GM18951 (cell line): ENCODE measurements around the gene CTNNA1.

Source experiments
- POLR2A ChIP-seq: IDR thresholded peaks from 4 replicates; pipeline ENCODE4 v1.6.1; 2011; ENCODE audit warnings: mild to moderate bottlenecking; ENCODE audit not compliant: insufficient read length, insufficient read depth; ENCODE audit errors: extremely low read depth
- in situ Hi-C: fragments of 300-500 bp; cut with MboI; formaldehyde crosslinking; loops from one replicate; pipeline ENCODE4 v1.12.0; 2022; ENCODE audit warnings: low sequenced_read_pairs, mixed read lengths, inconsistent platforms; ENCODE audit not compliant: unreplicated experiment

Gene CTNNA1

GRCh38 chr5:138955671-138956295 is 202.6 kb downstream of the CTNNA1 start:
- no peak for TF ChIP-seq POLR2A
- in situ Hi-C loops = no loop called here

GRCh38 chr5:138956801-138957200 is 203.6 kb downstream of the CTNNA1 start:
- in situ Hi-C loops = no loop called here
- no peak for TF ChIP-seq POLR2A

- in situ Hi-C loops = no loop called here
- TF ChIP-seq POLR2A = no peak
Measured at GRCh38 chr5:138960145-138960692, 207.0 kb downstream of the CTNNA1 start.

- in situ Hi-C loops = no loop called here
- TF ChIP-seq POLR2A = no peak
Measured at GRCh38 chr5:138961221-138961620, 208.0 kb downstream of the CTNNA1 start.

DNA sequence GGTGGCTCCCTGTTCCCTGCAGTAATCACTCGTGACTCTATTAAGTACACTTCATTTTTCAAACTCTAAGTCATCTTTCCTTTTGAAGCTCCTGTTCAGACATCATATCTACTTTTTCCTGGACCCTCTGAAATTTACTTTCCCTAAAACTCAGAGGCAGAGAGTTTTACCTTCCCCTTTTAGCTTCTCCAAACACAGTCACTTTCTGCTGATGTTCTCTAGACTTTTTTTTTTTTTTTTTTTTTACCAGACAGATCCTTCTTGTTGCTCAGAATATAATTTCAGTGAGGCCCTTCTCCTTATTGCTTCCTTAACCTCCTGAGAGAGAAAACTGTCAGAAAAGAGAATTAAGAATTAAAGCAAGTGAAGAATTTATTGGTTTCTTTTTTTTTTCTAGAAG is 208.5 kb downstream of the CTNNA1 start:
- in situ Hi-C loops = no loop called here
- no peak for TF ChIP-seq POLR2A

- TF ChIP-seq POLR2A = no peak
- in situ Hi-C loops = no loop called here
Measured at GRCh38 chr5:138962614-138963370, 209.6 kb downstream of the CTNNA1 start.

DNA sequence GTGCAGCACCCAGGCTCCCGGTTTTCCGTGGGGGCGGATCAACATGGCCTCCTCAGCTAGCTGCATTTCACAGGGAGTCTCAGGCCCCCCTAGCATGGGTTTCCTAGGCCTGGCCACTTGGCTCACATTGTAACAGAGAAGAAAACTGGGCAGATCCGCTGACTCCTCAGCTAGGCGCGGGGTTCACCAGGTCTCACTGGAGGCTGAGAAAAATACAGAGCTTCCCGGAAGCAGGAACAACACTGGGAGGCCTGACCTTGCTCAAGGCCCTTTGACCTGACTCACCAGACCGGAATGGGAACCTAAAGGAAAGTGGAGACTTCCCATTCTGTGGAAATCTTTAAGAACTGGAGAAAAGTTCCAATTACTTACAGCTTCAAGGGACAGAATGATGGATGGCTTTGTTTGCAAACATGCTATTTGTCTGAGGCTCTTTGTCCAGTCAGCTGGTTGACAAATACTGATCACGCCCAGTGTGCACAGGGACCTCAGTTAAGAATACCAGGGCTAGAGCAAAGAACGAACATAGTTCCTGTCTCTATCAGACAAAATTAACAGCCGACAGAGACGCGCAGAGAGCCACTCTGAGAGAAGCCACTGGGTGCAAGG is 210.6 kb downstream of the CTNNA1 start:
- TF ChIP-seq POLR2A = no peak
- in situ Hi-C loops = no loop called here

DNA sequence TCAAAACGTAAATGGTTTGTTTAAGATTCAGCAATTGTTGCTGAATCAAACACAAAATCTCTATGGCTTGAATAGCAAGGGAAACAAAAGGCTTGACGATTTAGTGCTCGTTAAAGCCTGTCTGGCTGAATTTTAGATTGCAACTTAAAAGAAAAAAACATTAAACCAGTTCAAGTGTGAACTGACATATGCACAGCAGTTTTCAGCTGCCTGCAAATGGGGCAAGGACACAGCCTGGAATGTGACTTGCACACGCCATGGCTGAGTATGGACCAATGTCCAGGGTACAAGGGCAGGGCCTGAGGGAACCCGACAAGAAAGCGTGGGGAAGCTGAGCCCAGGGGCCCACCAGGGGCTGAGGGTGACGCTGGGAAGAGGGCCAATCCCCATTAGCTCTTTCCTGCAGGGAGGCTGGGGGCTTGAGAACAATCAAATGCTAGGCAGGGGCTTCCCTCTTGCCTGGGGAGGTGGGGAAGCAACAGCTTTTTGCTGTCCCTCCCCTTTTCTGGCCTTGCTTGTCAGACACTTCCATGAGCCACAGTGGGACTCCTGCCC is 211.5 kb downstream of the CTNNA1 start:
- no peak for TF ChIP-seq POLR2A
- in situ Hi-C loops = no loop called here

DNA sequence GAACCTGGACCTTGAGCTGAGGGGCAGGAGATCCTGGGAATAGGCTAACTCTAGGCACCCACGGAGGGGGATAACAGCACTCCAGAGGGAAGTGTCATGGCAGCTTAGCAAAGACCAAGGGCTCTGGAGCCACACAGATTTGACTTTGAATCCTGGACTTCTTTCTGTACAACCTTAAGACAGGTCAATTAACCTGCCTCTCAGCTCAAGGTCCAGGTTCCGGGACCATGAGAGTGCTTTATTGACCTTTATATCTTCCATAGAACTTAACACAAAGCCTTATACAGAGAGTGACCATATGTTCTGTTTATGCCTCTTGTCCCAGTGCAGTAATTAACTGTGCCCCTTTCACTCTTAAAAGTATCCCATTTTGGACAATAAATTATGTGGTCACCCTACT is 212.4 kb downstream of the CTNNA1 start:
- in situ Hi-C loops = no loop called here
- no peak for TF ChIP-seq POLR2A

GRCh38 chr5:138966236-138966985 is 213.2 kb downstream of the CTNNA1 start:
- in situ Hi-C loops = no loop called here
- no peak for TF ChIP-seq POLR2A

- no peak for TF ChIP-seq POLR2A
- in situ Hi-C loops = no loop called here
Measured at GRCh38 chr5:138967791-138968448, 214.7 kb downstream of the CTNNA1 start.

- TF ChIP-seq POLR2A = no peak
- in situ Hi-C loops = no loop called here
Measured at GRCh38 chr5:138968601-138969000, 215.4 kb downstream of the CTNNA1 start.

- in situ Hi-C loops = no loop called here
Measured at GRCh38 chr5:138969323-138970002, 216.2 kb downstream of the CTNNA1 start.

More at GRCh38 chr5:138969323-138970002, 216.2 kb downstream of the CTNNA1 start:
- no peak for TF ChIP-seq POLR2A
